Astrocyte (in vitro differentiated cells and primary cell): ENCODE measurements around the gene RBPMS2. TPM values are rescaled to one million over a fixed set of nuclear protein-coding genes. Genes with fewer than 3 reads are reported as not detected.

Experiments
- DNase-seq: peaks from one replicate; pipeline ENCODE4 v3.0.0-alpha.2; 2010; ENCODE audit warnings: low read depth
- FAIRE-seq: peaks from 2 replicates; lab custom pipeline; 2011; peaks lifted over from hg19 to GRCh38; lab: Jason Lieb, UNC
- H2AFZ ChIP-seq: 2 replicates; pipeline ENCODE4 v1.6.0; 2012; ENCODE audit warnings: low read depth, low read length, inconsistent platforms
- H3K27ac ChIP-seq: 2 replicates; pipeline ENCODE4 v1.5.1; 2011; ENCODE audit warnings: low read depth, low read length, inconsistent platforms
- H3K27me3 ChIP-seq: 2 replicates; pipeline ENCODE4 v1.6.0; 2011; ENCODE audit warnings: low read length, inconsistent platforms; ENCODE audit not compliant: insufficient read depth
- H3K36me3 ChIP-seq: 2 replicates; pipeline ENCODE4 v1.5.1; 2011; ENCODE audit warnings: low read length, inconsistent platforms; ENCODE audit not compliant: insufficient read depth
- H3K4me1 ChIP-seq: 2 replicates; pipeline ENCODE4 v1.5.1; 2011; ENCODE audit warnings: low read length, inconsistent platforms; ENCODE audit not compliant: insufficient read depth
- H3K4me2 ChIP-seq: 2 replicates; pipeline ENCODE4 v1.6.0; 2012; ENCODE audit warnings: low read length, inconsistent platforms
- H3K4me3 ChIP-seq: 2 replicates; pipeline ENCODE4 v1.5.1; 2011; ENCODE audit warnings: low read depth, mild to moderate bottlenecking, low read length, inconsistent platforms; ENCODE audit not compliant: insufficient read depth
- H3K79me2 ChIP-seq: 2 replicates; pipeline ENCODE4 v1.6.0; 2012; ENCODE audit warnings: mild to moderate bottlenecking, low read length, inconsistent platforms; ENCODE audit not compliant: insufficient read depth
- H3K9ac ChIP-seq: 2 replicates; pipeline ENCODE4 v1.6.0; 2012; ENCODE audit warnings: mild to moderate bottlenecking, low read length, inconsistent platforms
- H3K9me3 ChIP-seq: 2 replicates; pipeline ENCODE4 v1.5.1; 2012; ENCODE audit warnings: low read depth, mild to moderate bottlenecking, low read length, inconsistent platforms; ENCODE audit not compliant: insufficient read depth
- H4K20me1 ChIP-seq: 2 replicates; pipeline ENCODE4 v1.6.0; 2012; ENCODE audit warnings: low read length, inconsistent platforms; ENCODE audit not compliant: insufficient read depth
- H3K27ac Mint-ChIP-seq: one replicate; pipeline ENCODE4 v1.8.0; 2021; ENCODE audit warnings: mild to moderate bottlenecking, mixed read lengths; ENCODE audit not compliant: unreplicated experiment
- H3K27me3 Mint-ChIP-seq: one replicate; pipeline ENCODE4 v1.8.0; 2021; ENCODE audit warnings: low read depth, mixed read lengths; ENCODE audit not compliant: unreplicated experiment
- H3K36me3 Mint-ChIP-seq: one replicate; pipeline ENCODE4 v1.8.0; 2021; ENCODE audit warnings: low read depth, mixed read lengths; ENCODE audit not compliant: unreplicated experiment
- H3K4me1 Mint-ChIP-seq: one replicate; pipeline ENCODE4 v1.8.0; 2021; ENCODE audit warnings: low read depth, mixed read lengths; ENCODE audit not compliant: unreplicated experiment
- H3K4me3 Mint-ChIP-seq: one replicate; pipeline ENCODE4 v1.8.0; 2021; ENCODE audit warnings: mild to moderate bottlenecking, moderate library complexity, mixed read lengths; ENCODE audit not compliant: unreplicated experiment
- H3K9me3 Mint-ChIP-seq: one replicate; pipeline ENCODE4 v1.8.0; 2021; ENCODE audit warnings: mild to moderate bottlenecking, mixed read lengths; ENCODE audit not compliant: unreplicated experiment
- CTCF ChIP-seq: IDR thresholded peaks from 2 replicates; pipeline ENCODE4 v1.5.1; 2011; ENCODE audit warnings: low read depth, mild to moderate bottlenecking, inconsistent platforms, low read length, moderate library complexity; ENCODE audit not compliant: insufficient read depth
- EZH2 ChIP-seq: IDR thresholded peaks from 2 replicates; pipeline ENCODE4 v1.6.1; 2012; ENCODE audit warnings: mild to moderate bottlenecking, low read length, inconsistent platforms; ENCODE audit not compliant: insufficient read depth
- total RNA-seq: library from RNA; stranded (reverse); gene quantifications from 2 replicates; pipeline ENCODE4 v1.2.1, GENCODE V29; 2021

Gene RBPMS2
- total RNA-seq, 1 donor from 2014 or later: 10.6 TPM

GRCh38 chr15:64760056-64760455, 15.3 kb downstream of the RBPMS2 start:
- Mint-ChIP-seq H3K27ac (no peak overlapping the region), H3K4me1 (no peaks in the 10 kb centered on the region), H3K36me3 (peaks cover 6% of the 10 kb centered on the region), H3K27me3 (no peaks in the 10 kb centered on the region), H3K9me3 (no peaks in the 10 kb centered on the region), H3K4me3 (no peak overlapping the region)
- TF ChIP-seq CTCF (no peak), EZH2 (no peak)
- H3K27me3 ChIP-seq: no peaks in the 10 kb centered on the region
- DNase-seq (no peak), FAIRE-seq (no peak)
- H3K9me3 ChIP-seq: no peaks in the 10 kb centered on the region
- H3K36me3 ChIP-seq: no peaks in the 10 kb centered on the region
- no peaks in the 10 kb centered on the region for H3K4me1 ChIP-seq
- H3K27ac ChIP-seq: no peak overlapping the region
- H2AFZ ChIP-seq: no peak overlapping the region
- no peaks in the 10 kb centered on the region for H3K79me2 ChIP-seq
- no peak overlapping the region for H3K4me3 ChIP-seq
- no peak overlapping the region for H3K4me2 ChIP-seq
- H4K20me1 ChIP-seq: no peaks in the 10 kb centered on the region
- no peak overlapping the region for H3K9ac ChIP-seq

GRCh38 chr15:64755427-64755940, 19.9 kb downstream of the RBPMS2 start:
- Histone ChIP-seq H3K4me2 (no peak overlapping the region), H4K20me1 (no peaks in the 10 kb centered on the region), H2AFZ (no peak overlapping the region), H3K4me3 (no peak overlapping the region), H3K9ac (no peak overlapping the region), H3K27ac (no peak overlapping the region), H3K27me3 (no peaks in the 10 kb centered on the region), H3K79me2 (no peaks in the 10 kb centered on the region), H3K4me1 (no peaks in the 10 kb centered on the region), H3K9me3 (no peaks in the 10 kb centered on the region), H3K36me3 (no peaks in the 10 kb centered on the region)
- Mint-ChIP-seq H3K9me3 (no peaks in the 10 kb centered on the region), H3K27ac (no peak overlapping the region), H3K4me3 (no peak overlapping the region), H3K36me3 (peaks cover 2% of the 10 kb centered on the region), H3K27me3 (no peaks in the 10 kb centered on the region), H3K4me1 (peaks cover 2% of the 10 kb centered on the region)
- TF ChIP-seq EZH2: no peak
- DNase-seq: no peak
- FAIRE-seq: no peak

- no peak overlapping the region for H3K27ac Mint-ChIP-seq
- peaks cover 2% of the 10 kb centered on the region for H3K36me3 Mint-ChIP-seq
- no peaks in the 10 kb centered on the region for H3K27me3 Mint-ChIP-seq
- Histone ChIP-seq H3K27ac (no peak overlapping the region), H2AFZ (no peak overlapping the region), H3K4me2 (no peak overlapping the region), H3K27me3 (no peaks in the 10 kb centered on the region), H4K20me1 (no peaks in the 10 kb centered on the region), H3K79me2 (no peaks in the 10 kb centered on the region), H3K4me3 (no peak overlapping the region), H3K9me3 (no peaks in the 10 kb centered on the region), H3K4me1 (peaks cover 6% of the 10 kb centered on the region), H3K36me3 (no peaks in the 10 kb centered on the region), H3K9ac (no peak overlapping the region)
- no peak overlapping the region for H3K4me3 Mint-ChIP-seq
- no peaks in the 10 kb centered on the region for H3K9me3 Mint-ChIP-seq
- TF ChIP-seq EZH2 (no peak), CTCF (no peak)
- H3K4me1 Mint-ChIP-seq: peaks cover 8% of the 10 kb centered on the region
- DNase-seq: no peak
- FAIRE-seq: no peak
These were observed 20.5 kb downstream of the RBPMS2 start for GRCh38 chr15:64754663-64755426.
